ENCODE measurements around the gene SLC45A3. TPM values are rescaled to one million over a fixed set of nuclear protein-coding genes. Genes with fewer than 3 reads are reported as not detected.
A peak's percentile ranks its signal among the peaks of the same experiment; 100 is the strongest.

Gene SLC45A3
- total RNA-seq, 1 donor from 2014 or later: 8.4 TPM

DNA sequence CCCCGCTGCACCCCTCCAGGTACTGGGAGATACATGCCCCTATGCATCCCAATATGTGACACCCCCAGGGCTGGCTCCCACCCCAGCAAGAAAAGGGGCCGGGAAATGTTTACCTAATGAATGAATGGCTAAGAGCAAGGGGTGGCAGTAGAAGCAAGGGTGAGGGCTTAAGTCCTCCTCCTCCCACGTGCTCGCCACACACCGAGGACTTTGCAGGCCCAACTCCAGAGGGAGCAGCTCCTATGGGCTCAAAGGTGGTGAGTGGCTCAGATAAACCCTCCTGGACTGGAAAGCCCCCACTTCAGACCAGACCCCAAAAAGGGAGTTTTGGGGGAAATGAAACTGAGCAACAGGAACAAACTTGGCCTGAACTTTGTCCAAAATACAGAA lies 11.4 kb downstream of the SLC45A3 start:
- H3K27me3 Mint-ChIP-seq: no peaks in the 10 kb centered on the region
- peak overlapping the region; percentile 19 for H3K27ac Mint-ChIP-seq
- peak overlapping the region; percentile 29 for H3K4me3 Mint-ChIP-seq (ENCODE audit: low read depth)
- H3K9me3 Mint-ChIP-seq (ENCODE audit: low read depth): no peaks in the 10 kb centered on the region
- no peak for DNase-seq (ENCODE audit: low spot score, unreplicated experiment)
- TF ChIP-seq, protein P1, sequence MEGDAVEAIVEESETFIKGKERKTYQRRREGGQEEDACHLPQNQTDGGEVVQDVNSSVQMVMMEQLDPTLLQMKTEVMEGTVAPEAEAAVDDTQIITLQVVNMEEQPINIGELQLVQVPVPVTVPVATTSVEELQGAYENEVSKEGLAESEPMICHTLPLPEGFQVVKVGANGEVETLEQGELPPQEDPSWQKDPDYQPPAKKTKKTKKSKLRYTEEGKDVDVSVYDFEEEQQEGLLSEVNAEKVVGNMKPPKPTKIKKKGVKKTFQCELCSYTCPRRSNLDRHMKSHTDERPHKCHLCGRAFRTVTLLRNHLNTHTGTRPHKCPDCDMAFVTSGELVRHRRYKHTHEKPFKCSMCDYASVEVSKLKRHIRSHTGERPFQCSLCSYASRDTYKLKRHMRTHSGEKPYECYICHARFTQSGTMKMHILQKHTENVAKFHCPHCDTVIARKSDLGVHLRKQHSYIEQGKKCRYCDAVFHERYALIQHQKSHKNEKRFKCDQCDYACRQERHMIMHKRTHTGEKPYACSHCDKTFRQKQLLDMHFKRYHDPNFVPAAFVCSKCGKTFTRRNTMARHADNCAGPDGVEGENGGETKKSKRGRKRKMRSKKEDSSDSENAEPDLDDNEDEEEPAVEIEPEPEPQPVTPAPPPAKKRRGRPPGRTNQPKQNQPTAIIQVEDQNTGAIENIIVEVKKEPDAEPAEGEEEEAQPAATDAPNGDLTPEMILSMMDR (IDR thresholded peaks at IDR 0.05; ENCODE audit: unreplicated experiment): no peak
- H3K4me1 Mint-ChIP-seq (ENCODE audit: low read depth): peaks cover 39% of the 10 kb centered on the region
- peaks cover 1% of the 10 kb centered on the region for H3K36me3 Mint-ChIP-seq (ENCODE audit: insufficient read depth)

DNA sequence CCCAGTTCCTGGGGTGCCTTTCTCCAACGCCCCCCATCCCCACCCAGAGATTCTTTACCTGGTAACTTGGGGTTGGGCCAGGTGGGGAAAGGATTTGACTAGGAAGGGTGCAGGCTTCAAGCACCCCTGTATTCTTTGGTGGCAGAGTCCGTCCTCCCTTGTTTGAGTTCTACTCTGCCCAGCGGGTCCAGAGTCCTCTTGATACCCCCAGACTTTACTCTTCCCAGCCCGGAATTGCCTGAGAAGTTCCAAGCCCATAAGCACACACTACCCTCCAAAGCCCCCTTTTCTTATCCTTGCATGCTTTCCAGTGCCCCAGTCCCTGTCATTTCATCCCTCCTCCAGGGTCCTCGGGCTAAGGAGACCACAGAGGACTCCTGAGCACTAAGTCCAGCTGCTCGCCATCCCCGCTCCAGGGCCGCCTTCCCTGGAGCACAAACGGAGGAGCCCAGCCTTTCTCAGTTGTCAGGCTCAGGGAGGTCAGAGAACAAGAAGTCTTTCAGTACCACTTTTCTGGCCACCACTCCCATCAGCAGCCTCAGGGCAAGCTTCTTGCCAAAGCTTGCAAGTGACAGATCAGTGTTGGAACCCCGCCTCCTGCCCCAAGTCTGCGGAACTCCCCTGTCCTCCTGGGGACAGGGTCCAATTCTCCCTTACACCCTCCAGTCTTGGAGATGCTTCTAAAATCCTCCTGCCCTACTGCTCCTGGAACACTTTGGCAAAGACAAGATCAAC lies 12.2 kb downstream of the SLC45A3 start:
- TF ChIP-seq, protein P1 (IDR thresholded peaks at IDR 0.05; ENCODE audit: unreplicated experiment): no peak
- Mint-ChIP-seq H3K4me1 (ENCODE audit: low read depth) (peaks cover 39% of the 10 kb centered on the region), H3K4me3 (ENCODE audit: low read depth) (no peak overlapping the region), H3K36me3 (ENCODE audit: insufficient read depth) (peaks cover 1% of the 10 kb centered on the region), H3K9me3 (ENCODE audit: low read depth) (no peaks in the 10 kb centered on the region), H3K27me3 (no peaks in the 10 kb centered on the region), H3K27ac (no peak overlapping the region)
- DNase-seq (ENCODE audit: low spot score, unreplicated experiment): no peak

DNA sequence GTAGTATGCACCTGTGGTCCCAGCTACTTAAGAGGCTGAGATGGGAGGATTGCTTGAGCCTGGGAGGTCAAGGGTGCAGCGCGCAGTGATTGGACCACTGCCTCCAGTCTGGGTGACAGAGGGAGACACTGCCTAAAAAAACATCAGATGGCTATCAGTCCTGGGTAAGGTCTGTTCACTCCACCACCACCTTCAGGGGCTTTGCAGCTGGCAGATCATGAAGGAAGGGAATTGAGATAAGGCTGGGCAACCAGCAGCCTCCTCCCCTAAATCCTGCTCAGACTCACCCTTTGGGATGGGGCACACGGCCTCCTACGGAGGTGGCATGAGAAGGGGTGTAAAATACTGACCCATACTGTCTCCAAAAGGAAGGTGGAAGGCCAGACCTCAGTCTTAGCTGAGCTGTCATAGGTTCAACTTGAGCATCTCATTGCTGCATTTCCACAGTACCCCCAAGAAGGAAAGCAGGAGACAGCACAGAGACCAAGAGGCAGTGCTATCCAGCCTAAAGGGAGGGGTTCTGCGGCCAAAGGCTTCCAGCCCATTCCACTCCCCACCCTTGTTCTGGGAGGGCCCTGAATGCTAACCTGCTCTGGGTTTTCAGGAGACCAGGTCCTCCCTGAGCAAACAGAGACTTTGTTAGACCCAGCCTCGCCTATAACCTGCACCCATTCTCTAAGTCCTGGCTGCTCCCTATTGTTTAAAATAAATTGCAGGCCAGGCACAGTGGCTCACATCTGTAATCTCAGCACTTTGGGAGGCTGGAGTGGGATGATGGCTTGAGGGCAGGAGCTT lies 13.7 kb downstream of the SLC45A3 start:
- H3K27ac Mint-ChIP-seq: no peak overlapping the region
- H3K27me3 Mint-ChIP-seq: no peaks in the 10 kb centered on the region
- H3K4me3 Mint-ChIP-seq (ENCODE audit: low read depth): no peak overlapping the region
- DNase-seq (ENCODE audit: low spot score, unreplicated experiment): no peak
- TF ChIP-seq, protein P1 (IDR thresholded peaks at IDR 0.05; ENCODE audit: unreplicated experiment): no peak
- peaks cover 5% of the 10 kb centered on the region for H3K36me3 Mint-ChIP-seq (ENCODE audit: insufficient read depth)
- H3K9me3 Mint-ChIP-seq (ENCODE audit: low read depth): no peaks in the 10 kb centered on the region
- H3K4me1 Mint-ChIP-seq (ENCODE audit: low read depth): peaks cover 28% of the 10 kb centered on the region

DNA sequence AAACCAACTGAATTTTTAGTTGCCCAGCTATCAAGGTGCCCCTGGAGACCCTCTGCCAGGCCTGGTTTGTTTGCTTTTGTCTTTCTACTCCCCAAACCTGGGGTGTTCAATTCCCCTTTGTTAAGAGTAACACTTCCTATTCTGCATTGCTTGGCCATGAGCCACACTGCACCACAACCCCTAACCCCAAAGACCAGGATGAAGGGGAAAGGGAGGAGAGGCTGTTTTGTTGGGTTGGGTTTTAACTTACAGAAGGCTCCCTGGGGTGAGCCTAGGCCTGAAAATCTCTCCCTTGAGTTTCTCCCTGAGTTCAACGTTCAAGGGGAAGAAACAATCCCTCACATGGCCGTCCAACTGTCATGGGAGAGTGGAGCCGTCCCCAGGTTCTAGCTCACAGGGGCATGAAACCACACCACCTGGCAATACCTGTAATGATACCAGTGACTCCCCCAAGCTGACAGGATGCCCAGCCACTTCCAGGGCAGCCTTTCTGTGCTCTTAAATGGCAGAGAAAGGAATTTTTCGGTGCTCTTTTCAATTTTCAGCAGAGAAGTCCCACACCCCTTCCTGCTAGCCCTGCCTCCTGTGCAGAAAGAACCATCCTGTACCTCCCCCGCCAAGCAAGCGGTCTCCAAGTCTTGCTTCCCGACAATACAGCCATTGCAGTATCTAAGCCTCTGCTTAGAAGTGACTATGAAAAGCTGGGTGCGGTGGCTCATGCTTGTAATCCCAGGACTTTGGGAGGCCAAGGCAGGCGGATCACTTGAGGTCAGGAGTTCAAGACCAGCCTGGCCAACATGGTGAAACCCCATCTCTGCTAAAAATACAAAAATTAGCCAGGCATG lies 14.9 kb downstream of the SLC45A3 start:
- peaks cover 17% of the 10 kb centered on the region for H3K4me1 Mint-ChIP-seq (ENCODE audit: low read depth)
- DNase-seq (ENCODE audit: low spot score, unreplicated experiment): no peak
- no peak overlapping the region for H3K4me3 Mint-ChIP-seq (ENCODE audit: low read depth)
- H3K36me3 Mint-ChIP-seq (ENCODE audit: insufficient read depth): peaks cover 5% of the 10 kb centered on the region
- H3K27me3 Mint-ChIP-seq: no peaks in the 10 kb centered on the region
- no peak overlapping the region for H3K27ac Mint-ChIP-seq
- TF ChIP-seq, protein P1 (IDR thresholded peaks at IDR 0.05; ENCODE audit: unreplicated experiment): no peak
- H3K9me3 Mint-ChIP-seq (ENCODE audit: low read depth): no peaks in the 10 kb centered on the region

All from progenitor cell of endocrine pancreas (in vitro differentiated cells).